B cell (primary cell): ENCODE results near the gene CDCA7. TPM values are rescaled to one million over a fixed set of nuclear protein-coding genes. Genes with fewer than 3 reads are reported as not detected.
"Not testable (repeated sequence)": the region's sequence is repeated elsewhere in the genome, so short reads cannot be mapped to it uniquely, and the experiment has no call there.

Source experiments
- ATAC-seq: fragments of 200-7000 bp; cut with Tn5 transposase; one replicate; pipeline ENCODE4 v1.10.0; 2021; ENCODE audit warnings: low read depth, mild to moderate bottlenecking, moderate number of reproducible peaks, moderate library complexity
- CTCF ChIA-PET: fragments of 350-600 bp; sonication (Branson Sonifier 250); formaldehyde crosslinking; loops from one replicate; lab custom pipeline; 2021; ENCODE audit warnings: antibody characterized with exemption, inconsistent platforms; lab: Charles Lee
- POLR2A ChIA-PET: fragments of 350-600 bp; sonication (Branson Sonifier 250); formaldehyde crosslinking; loops from one replicate; lab custom pipeline; 2021; ENCODE audit warnings: antibody characterized with exemption; lab: Charles Lee
- DNase-seq: peaks from one replicate; pipeline ENCODE4 v3.0.0; 2013
- H2AFZ ChIP-seq: 2 replicates; pipeline ENCODE4 v1.6.1; 2012; ENCODE audit warnings: mild to moderate bottlenecking, low read depth, low read length; ENCODE audit not compliant: insufficient read depth, poor library complexity, severe bottlenecking
- H3K27ac ChIP-seq, 2 donors: 1 replicate in 1 of 2; 2 replicates in 1 of 2; pipeline ENCODE4 v1.5.1; 2012 to 2013; ENCODE audit warnings: low read length in 2 of 2, mild to moderate bottlenecking in 2 of 2, moderate library complexity in 1 of 2
- H3K27me3 ChIP-seq, 4 experiments: fragments of 200-600 bp in 1 of 4; sonication (generic) in 1 of 4; replicated peaks in 1 of 4; 1 replicate in 2 of 4; 2 replicates in 2 of 4; pipeline versions ENCODE4 v1.6.1 to v1.7.0; 2013 to 2016; ENCODE audit warnings: low read length in 3 of 4, mild to moderate bottlenecking in 2 of 4, mixed read lengths in 1 of 4, moderate library complexity in 1 of 4; ENCODE audit not compliant: insufficient read depth in 4 of 4, control insufficient read depth in 3 of 4; ENCODE audit errors: control extremely low read depth in 1 of 4
- H3K36me3 ChIP-seq, 2 experiments: replicated peaks in 1 of 2; 1 replicate in 1 of 2; 2 replicates in 1 of 2; pipeline versions ENCODE4 v1.6.1 to v1.7.1; 2013; ENCODE audit warnings: low read length in 1 of 2; ENCODE audit not compliant: insufficient read depth in 2 of 2, control insufficient read depth in 1 of 2; ENCODE audit errors: control extremely low read depth in 1 of 2, extremely low read depth in 1 of 2
- H3K4me1 ChIP-seq, 2 donors: fragments of 200-600 bp in 1 of 2; sonication (generic) in 1 of 2; 1 replicate in 1 of 2; 2 replicates in 1 of 2; pipeline versions ENCODE4 v1.5.1 to v1.6.1; 2013 to 2017; ENCODE audit warnings: low read length in 2 of 2; ENCODE audit not compliant: control insufficient read depth in 2 of 2, insufficient read depth in 2 of 2
- H3K4me2 ChIP-seq: replicated peaks from 2 replicates; pipeline ENCODE3; 2012; ENCODE audit warnings: mild to moderate bottlenecking, low read depth, low read length; ENCODE audit not compliant: poor library complexity, severe bottlenecking
- H3K4me3 ChIP-seq, 5 experiments: fragments of 200-600 bp in 1 of 5; sonication (generic) in 1 of 5; 1 replicate in 3 of 5; 2 replicates in 2 of 5; pipeline versions ENCODE4 v1.5.1 to v1.7.0; 2011 to 2016; ENCODE audit warnings: low read length in 4 of 5, mild to moderate bottlenecking in 4 of 5, low read depth in 2 of 5, control low read depth in 1 of 5, moderate library complexity in 1 of 5; ENCODE audit not compliant: insufficient read depth in 1 of 5; ENCODE audit errors: control extremely low read depth in 1 of 5, extremely low read depth in 1 of 5
- H3K79me2 ChIP-seq: fragments of 200-600 bp; sonication (generic); one replicate; pipeline ENCODE4 v1.6.0; 2016; ENCODE audit warnings: low read length; ENCODE audit not compliant: control insufficient read depth, insufficient read depth
- H3K9ac ChIP-seq: fragments of 200-600 bp; sonication (generic); 2 replicates; pipeline ENCODE4 v1.6.1; 2017; ENCODE audit warnings: mild to moderate bottlenecking, low read length, moderate library complexity
- H3K9me3 ChIP-seq, 3 donors: one replicate each; pipeline versions ENCODE4 v1.6.1 to v1.7.1; 2013; ENCODE audit warnings: low read length in 2 of 3; ENCODE audit not compliant: control insufficient read depth in 2 of 3, insufficient read depth in 1 of 3; ENCODE audit errors: control extremely low read depth in 1 of 3
- H4K20me1 ChIP-seq: 2 replicates; pipeline ENCODE4 v1.6.0; 2012; ENCODE audit warnings: mild to moderate bottlenecking, low read length; ENCODE audit not compliant: insufficient read depth, control insufficient read depth, poor library complexity, severe bottlenecking
- H3K27ac Mint-ChIP-seq: one replicate; pipeline ENCODE4 v1.8.0; 2021; ENCODE audit warnings: mixed read lengths
- H3K27me3 Mint-ChIP-seq: one replicate; pipeline ENCODE4 v1.8.0; 2021; ENCODE audit warnings: mixed read lengths
- H3K4me1 Mint-ChIP-seq: one replicate; pipeline ENCODE4 v1.8.0; 2021; ENCODE audit warnings: mixed read lengths
- H3K4me3 Mint-ChIP-seq: one replicate; pipeline ENCODE4 v1.8.0; 2021; ENCODE audit warnings: mixed read lengths
- H3K9me3 Mint-ChIP-seq: one replicate; pipeline ENCODE4 v1.8.0; 2022; ENCODE audit warnings: mixed read lengths; ENCODE audit not compliant: insufficient read depth
- EZH2 ChIP-seq: IDR thresholded peaks from 2 replicates; pipeline ENCODE4 v1.6.1; 2012; ENCODE audit warnings: borderline replicate concordance, low read depth, mild to moderate bottlenecking, moderate library complexity, low read length; ENCODE audit not compliant: insufficient read depth, poor library complexity, severe bottlenecking
- WGBS: methylation state at CpG from one replicate; pipeline ENCODE4 v1.1.5; 2013; ENCODE audit warnings: missing lambda C conversion rate; ENCODE audit not compliant: insufficient coverage; 5-methylcytosine and 5-hydroxymethylcytosine counted together
- intact Hi-C: fragments of 100-400 bp; cut with micrococcal nuclease; formaldehyde crosslinking; loops from one replicate; pipeline ENCODE4 v1.10.0; 2022
- polyA plus RNA-seq: library from polyadenylated mRNA; depleted of rRNA; stranded (reverse); fragments of >200 nt; gene quantifications from 2 replicates; pipeline ENCODE4 v1.2.3, GENCODE V29; 2012
- total RNA-seq, 2 donors: library from RNA; stranded (reverse); fragments of 120-200 nt in 1 of 2; gene quantifications; 1 replicate in 1 of 2; 2 replicates in 1 of 2; pipeline versions ENCODE4 v1.2.3 to v1.2.4, GENCODE V29; 2013 to 2022
- TF ChIP-seq, protein P1 (sequence below): fragments of 200-600 bp; IDR thresholded peaks from one replicate; pipeline ENCODE4 v1.8.0; 2022; ENCODE audit warnings: antibody characterized with exemption, mild to moderate bottlenecking

CDCA7 gene
- total and polyA plus RNA-seq, 2 donors (not counting 1 experiment from before 2014, with no cell fraction given) = 2.4 to 3.2 TPM

DNA sequence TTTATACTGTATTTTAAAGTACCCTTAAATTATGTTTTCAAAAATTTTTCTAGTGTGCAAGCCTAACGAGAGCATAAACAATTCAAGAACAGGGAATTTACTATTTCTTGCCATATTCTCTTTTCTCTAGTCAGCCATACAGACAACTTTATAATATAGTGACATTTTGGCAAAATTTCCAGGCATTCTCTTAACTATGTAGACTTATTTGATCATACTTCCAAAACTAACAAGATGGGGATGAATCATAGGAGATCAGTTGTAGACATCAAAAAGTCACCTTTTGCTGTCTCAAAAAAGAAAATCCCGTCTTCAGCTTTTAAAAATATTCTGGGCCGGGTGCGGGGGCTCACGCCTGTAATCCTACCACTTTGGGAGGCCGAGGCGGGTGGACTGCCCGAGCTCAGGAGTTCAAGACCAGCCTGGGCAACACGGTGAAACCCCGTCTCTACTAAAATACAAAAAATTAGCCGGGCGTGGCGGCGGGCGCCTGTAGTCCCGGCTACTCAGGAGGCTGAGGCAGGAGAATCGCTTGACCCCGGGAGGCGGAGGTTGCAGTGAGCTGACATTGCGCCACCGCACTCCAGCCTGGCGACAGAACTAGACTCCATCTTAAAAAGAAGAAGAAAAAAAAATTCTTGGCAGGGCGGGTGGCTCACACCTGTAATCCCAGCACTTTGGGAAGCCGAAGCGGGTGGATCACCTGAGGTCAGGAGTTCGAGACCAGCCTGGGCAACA is 61.9 kb downstream of the CDCA7 start:
- H3K9ac ChIP-seq, H3K9me3 ChIP-seq, intact Hi-C loops, H3K4me3 ChIP-seq, ATAC-seq, H3K27ac Mint-ChIP-seq, POLR2A ChIA-PET, H3K79me2 ChIP-seq, H3K36me3 ChIP-seq, H3K9me3 Mint-ChIP-seq, H3K4me3 Mint-ChIP-seq, H3K4me1 ChIP-seq, H3K4me1 Mint-ChIP-seq, H4K20me1 ChIP-seq, DNase-seq, H3K27ac ChIP-seq, H3K4me2 ChIP-seq, H2AFZ ChIP-seq: not testable (repeated sequence)
- CTCF ChIA-PET = interaction anchor here (2.0 kb wide), 1 partner anchor 14 kb away, joined by 8 read pairs; no protein-coding TSS in a partner anchor
- H3K27me3 ChIP-seq = peaks cover 0 to 12% (median 0%) of the 10 kb centered on the region in 4 experiments
- H3K27me3 Mint-ChIP-seq = peaks cover 38% of the 10 kb centered on the region
- WGBS = 95% methylated on average over 11 of the region's 26 CpGs

DNA sequence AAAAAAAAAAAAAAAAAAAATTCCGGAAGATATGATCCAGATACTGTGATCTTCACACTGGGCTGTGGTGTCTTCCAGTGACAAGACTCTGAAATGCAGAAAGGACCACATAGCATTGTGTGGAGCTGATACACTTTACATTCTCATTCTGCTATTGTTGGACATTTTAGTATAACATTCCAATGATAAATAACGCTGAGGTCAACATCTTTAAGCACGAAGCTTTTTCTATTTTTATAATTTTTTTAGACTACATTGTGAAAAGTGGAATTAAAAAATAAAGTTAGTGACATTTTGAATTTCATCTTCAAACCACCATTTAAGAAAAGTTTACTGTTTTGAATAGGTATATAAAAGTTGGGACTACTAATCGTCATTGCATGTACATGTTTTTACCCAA is 62.7 kb downstream of the CDCA7 start:
- no CpG with 5 or more reads among the region's 4 CpGs for WGBS
- Histone ChIP-seq H3K9ac (no peak overlapping the region), H3K4me3 (no peak overlapping the region), H3K4me1 (no peaks in the 10 kb centered on the region), H2AFZ (no peak overlapping the region), H3K9me3 (no peaks in the 10 kb centered on the region), H3K79me2 (no peaks in the 10 kb centered on the region), H4K20me1 (no peaks in the 10 kb centered on the region), H3K27me3 (peaks cover 0 to 12% (median 0%) of the 10 kb centered on the region in 4 experiments), H3K36me3 (no peaks in the 10 kb centered on the region), H3K4me2 (no peak overlapping the region), H3K27ac (no peak overlapping the region)
- ChIA-PET CTCF (interaction anchor here (2.0 kb wide), 1 partner anchor 14 kb away, joined by 8 read pairs; no protein-coding TSS in a partner anchor), POLR2A (interaction anchor here (0.7 kb wide), 1 partner anchor 304 kb away, joined by 7 read pairs; no protein-coding TSS in a partner anchor)
- H3K27me3 Mint-ChIP-seq = peaks cover 44% of the 10 kb centered on the region
- H3K27ac Mint-ChIP-seq = no peak overlapping the region
- intact Hi-C loops = no loop called here
- H3K4me3 Mint-ChIP-seq = no peak overlapping the region
- no peaks in the 10 kb centered on the region for H3K9me3 Mint-ChIP-seq
- ATAC-seq (no peak), DNase-seq (no peak)
- no peaks in the 10 kb centered on the region for H3K4me1 Mint-ChIP-seq
- TF ChIP-seq, protein P1, sequence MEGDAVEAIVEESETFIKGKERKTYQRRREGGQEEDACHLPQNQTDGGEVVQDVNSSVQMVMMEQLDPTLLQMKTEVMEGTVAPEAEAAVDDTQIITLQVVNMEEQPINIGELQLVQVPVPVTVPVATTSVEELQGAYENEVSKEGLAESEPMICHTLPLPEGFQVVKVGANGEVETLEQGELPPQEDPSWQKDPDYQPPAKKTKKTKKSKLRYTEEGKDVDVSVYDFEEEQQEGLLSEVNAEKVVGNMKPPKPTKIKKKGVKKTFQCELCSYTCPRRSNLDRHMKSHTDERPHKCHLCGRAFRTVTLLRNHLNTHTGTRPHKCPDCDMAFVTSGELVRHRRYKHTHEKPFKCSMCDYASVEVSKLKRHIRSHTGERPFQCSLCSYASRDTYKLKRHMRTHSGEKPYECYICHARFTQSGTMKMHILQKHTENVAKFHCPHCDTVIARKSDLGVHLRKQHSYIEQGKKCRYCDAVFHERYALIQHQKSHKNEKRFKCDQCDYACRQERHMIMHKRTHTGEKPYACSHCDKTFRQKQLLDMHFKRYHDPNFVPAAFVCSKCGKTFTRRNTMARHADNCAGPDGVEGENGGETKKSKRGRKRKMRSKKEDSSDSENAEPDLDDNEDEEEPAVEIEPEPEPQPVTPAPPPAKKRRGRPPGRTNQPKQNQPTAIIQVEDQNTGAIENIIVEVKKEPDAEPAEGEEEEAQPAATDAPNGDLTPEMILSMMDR = no peak
- no peak for TF ChIP-seq EZH2
